SK-N-SH treated with all-trans-retinoic acid at 6 μM for 48 hours (cell line): ENCODE data around the gene L1CAM.

Experiments
- ATAC-seq: fragments of 200-7000 bp; cut with Tn5 transposase; 3 replicates; pipeline ENCODE4 v1.9.1; 2020; ENCODE audit warnings: mild to moderate bottlenecking, moderate library complexity
- BACH2 ChIP-seq: fragments of 250-450 bp; sonication (Bioruptor Pico); IDR thresholded peaks from 2 replicates; pipeline ENCODE4 v1.9.0; 2021; ENCODE audit warnings: mild to moderate bottlenecking, borderline replicate concordance
- CSDC2 ChIP-seq: fragments of 250-450 bp; sonication (Bioruptor Pico); IDR thresholded peaks from 2 replicates; pipeline ENCODE4 v1.5.0; 2020; ENCODE audit warnings: mild to moderate bottlenecking, moderate library complexity
- ESRRG ChIP-seq: fragments of 250-450 bp; sonication (Bioruptor Pico); IDR thresholded peaks from 2 replicates; pipeline ENCODE4 v1.6.1; 2021; ENCODE audit warnings: mild to moderate bottlenecking
- GLIS3 ChIP-seq: fragments of 250-450 bp; sonication (Bioruptor Pico); IDR thresholded peaks from 2 replicates; pipeline ENCODE4 v1.5.0; 2020; ENCODE audit warnings: mild to moderate bottlenecking, moderate library complexity
- ISL1 ChIP-seq: fragments of 250-450 bp; sonication (Bioruptor Pico); IDR thresholded peaks from 2 replicates; pipeline ENCODE4 v2.1.2; 2022; ENCODE audit warnings: mild to moderate bottlenecking, moderate library complexity
- OSR1 ChIP-seq: fragments of 250-450 bp; sonication (Bioruptor Pico); IDR thresholded peaks from 2 replicates; pipeline ENCODE4 v1.8.0; 2022; ENCODE audit warnings: moderate library complexity, mild to moderate bottlenecking, inconsistent platforms
- PPARA ChIP-seq: fragments of 250-450 bp; sonication (Bioruptor Pico); IDR thresholded peaks from 2 replicates; pipeline ENCODE4 v1.5.0; 2020; ENCODE audit warnings: mild to moderate bottlenecking, borderline replicate concordance
- RARB ChIP-seq: fragments of 250-450 bp; sonication (Bioruptor Pico); IDR thresholded peaks from 2 replicates; pipeline ENCODE4 v1.8.0; 2021; ENCODE audit warnings: mild to moderate bottlenecking, moderate library complexity
- SNAI2 ChIP-seq: fragments of 250-450 bp; sonication (Bioruptor Pico); IDR thresholded peaks from 2 replicates; pipeline ENCODE4 v1.5.0; 2020; ENCODE audit warnings: mild to moderate bottlenecking, moderate library complexity
- TOX ChIP-seq: fragments of 250-450 bp; sonication (Bioruptor Pico); IDR thresholded peaks from 2 replicates; pipeline ENCODE4 v1.8.0; 2021; ENCODE audit warnings: mild to moderate bottlenecking, moderate library complexity, borderline replicate concordance
- ZFP30 ChIP-seq: fragments of 450-650 bp; formaldehyde crosslinking; IDR thresholded peaks from 2 replicates; pipeline ENCODE4 v1.5.0; 2022; ENCODE audit warnings: mild to moderate bottlenecking, moderate library complexity
- ZNF70 ChIP-seq: fragments of 450-650 bp; formaldehyde crosslinking; IDR thresholded peaks from 2 replicates; pipeline ENCODE4 v1.5.0; 2020; ENCODE audit warnings: mild to moderate bottlenecking, moderate library complexity
- ZNF8 ChIP-seq: fragments of 450-650 bp; formaldehyde crosslinking; IDR thresholded peaks from 2 replicates; pipeline ENCODE4 v1.5.0; 2020; ENCODE audit warnings: mild to moderate bottlenecking, moderate library complexity
- TF ChIP-seq, protein P1 (sequence below): fragments of 250-450 bp; sonication (Bioruptor Pico); IDR thresholded peaks from 2 replicates; pipeline ENCODE4 v1.8.0; 2020; ENCODE audit warnings: mild to moderate bottlenecking, moderate library complexity, borderline replicate concordance
- TF ChIP-seq, protein P2 (sequence below): fragments of 250-450 bp; sonication (Bioruptor Pico); IDR thresholded peaks from 2 replicates; pipeline ENCODE4 v1.8.0; 2021; ENCODE audit warnings: low read depth, mild to moderate bottlenecking, moderate library complexity, borderline replicate concordance
- TF ChIP-seq, protein P3 (sequence below): fragments of 250-450 bp; sonication (Bioruptor Pico); IDR thresholded peaks from 2 replicates; pipeline ENCODE4 v1.5.1; 2020; ENCODE audit warnings: low read depth, mild to moderate bottlenecking, moderate library complexity
- TF ChIP-seq, protein P4 (sequence below): fragments of 250-450 bp; sonication (Bioruptor Pico); IDR thresholded peaks from 2 replicates; pipeline ENCODE4 v1.5.0; 2020; ENCODE audit warnings: mild to moderate bottlenecking, moderate library complexity
- TF ChIP-seq, protein P5 (sequence below): fragments of 250-450 bp; sonication (Bioruptor Pico); IDR thresholded peaks from 2 replicates; pipeline ENCODE4 v1.5.1; 2021; ENCODE audit warnings: mild to moderate bottlenecking, moderate library complexity

Gene L1CAM

DNA sequence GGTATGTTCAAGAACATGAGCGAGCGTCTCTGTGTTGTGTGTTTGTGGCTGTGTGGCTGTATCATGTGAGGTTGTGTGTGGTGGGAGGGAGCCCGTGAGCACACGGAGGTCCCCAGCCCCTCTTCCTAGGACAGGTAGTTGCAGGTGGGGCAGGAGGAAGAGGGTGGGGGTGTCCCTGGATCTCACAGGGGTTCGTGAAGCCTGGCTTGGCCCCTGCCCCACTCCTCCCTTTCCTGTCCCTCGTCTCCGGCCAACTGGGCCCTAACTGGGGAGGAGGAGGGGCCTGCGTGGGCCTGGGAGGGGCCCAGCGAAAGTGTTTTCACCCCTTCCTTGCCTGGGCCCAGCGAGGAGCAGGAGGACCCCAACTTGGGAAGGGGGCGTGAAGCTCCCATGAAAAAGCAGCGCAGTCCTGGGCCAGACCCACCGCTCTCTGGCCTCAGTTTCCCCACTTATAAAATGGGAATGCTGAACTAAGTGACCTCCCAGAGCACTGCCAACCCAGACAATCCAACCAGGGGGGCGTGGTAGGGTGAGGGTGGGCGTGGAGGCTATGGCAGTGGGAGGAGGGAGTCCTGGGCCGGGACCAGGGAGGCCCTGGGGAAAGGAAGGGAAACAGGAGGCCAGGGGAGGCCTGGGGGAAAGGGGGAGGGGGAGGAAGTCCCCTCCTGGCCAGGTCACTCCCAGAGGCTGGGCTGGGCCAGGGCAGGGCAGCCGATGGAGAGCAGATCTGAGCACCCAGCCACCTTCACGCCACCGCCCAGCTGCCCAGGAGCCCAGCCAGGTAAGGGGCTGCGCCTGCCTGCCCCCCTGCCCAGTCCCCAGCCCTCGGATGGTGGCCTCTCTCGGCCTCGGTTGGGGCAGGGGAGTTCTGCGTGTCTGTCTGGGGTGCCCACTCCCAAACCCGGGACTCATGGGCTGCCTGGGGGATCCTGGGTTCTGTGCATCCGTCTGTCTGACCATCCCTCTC lies 18.3 kb upstream of the L1CAM start, which contains the start of gene AVPR2:
TSS of gene AVPR2 (plus strand) at position 683 of the 967 bp plus-strand sequence. CDS start 473 bp downstream, outside the sequence.
- no peak for ATAC-seq
- TF ChIP-seq RARB (CRISPR knock-in tag) (no peak), OSR1 (no peak), SNAI2 (no peak), BACH2 (no peak), ZFP30 (CRISPR knock-in tag) (no peak)
- TF ChIP-seq, protein P1, sequence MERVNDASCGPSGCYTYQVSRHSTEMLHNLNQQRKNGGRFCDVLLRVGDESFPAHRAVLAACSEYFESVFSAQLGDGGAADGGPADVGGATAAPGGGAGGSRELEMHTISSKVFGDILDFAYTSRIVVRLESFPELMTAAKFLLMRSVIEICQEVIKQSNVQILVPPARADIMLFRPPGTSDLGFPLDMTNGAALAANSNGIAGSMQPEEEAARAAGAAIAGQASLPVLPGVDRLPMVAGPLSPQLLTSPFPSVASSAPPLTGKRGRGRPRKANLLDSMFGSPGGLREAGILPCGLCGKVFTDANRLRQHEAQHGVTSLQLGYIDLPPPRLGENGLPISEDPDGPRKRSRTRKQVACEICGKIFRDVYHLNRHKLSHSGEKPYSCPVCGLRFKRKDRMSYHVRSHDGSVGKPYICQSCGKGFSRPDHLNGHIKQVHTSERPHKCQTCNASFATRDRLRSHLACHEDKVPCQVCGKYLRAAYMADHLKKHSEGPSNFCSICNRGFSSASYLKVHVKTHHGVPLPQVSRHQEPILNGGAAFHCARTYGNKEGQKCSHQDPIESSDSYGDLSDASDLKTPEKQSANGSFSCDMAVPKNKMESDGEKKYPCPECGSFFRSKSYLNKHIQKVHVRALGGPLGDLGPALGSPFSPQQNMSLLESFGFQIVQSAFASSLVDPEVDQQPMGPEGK: no peak

DNA sequence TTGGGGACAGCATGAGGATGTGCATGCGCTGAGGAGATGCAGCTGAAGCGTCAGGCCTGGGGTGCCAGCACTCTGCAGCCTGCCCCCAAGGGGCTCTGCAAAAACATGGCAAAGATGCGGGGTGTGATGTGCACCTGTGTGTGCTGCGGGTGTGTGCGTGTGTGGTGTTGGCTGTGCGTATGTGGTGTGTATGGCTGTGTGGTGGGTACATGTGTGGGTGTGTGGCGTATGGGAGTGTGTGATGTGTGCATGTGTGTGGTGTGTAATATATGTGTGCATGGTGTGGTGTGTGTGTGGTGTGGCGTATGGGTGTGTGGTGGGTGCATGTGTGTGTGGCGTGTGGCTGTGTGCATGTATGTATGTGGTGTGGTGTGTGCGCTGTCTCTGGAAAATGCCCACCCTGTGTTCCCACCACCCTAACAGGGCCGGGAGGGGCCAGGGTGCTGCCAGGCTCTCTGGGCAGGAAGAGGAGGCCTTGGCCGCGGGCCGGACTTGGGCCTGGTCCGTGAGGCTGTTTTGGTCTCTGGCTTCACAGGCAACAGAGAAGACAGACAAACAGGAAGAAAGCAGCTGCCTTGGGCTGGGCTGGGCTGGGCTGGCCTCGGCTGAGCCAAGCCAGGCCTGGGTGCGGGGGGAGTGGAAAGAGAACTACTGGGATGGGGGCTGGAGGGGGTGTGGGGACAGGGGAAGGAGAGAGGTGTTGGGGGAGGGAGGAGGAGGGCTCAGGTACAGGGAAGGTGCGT lies 17.4 kb upstream of the L1CAM start:
- ATAC-seq: no peak

More for the DNA sequence above, 17.4 kb upstream of the L1CAM start:
- TF ChIP-seq, protein P2, sequence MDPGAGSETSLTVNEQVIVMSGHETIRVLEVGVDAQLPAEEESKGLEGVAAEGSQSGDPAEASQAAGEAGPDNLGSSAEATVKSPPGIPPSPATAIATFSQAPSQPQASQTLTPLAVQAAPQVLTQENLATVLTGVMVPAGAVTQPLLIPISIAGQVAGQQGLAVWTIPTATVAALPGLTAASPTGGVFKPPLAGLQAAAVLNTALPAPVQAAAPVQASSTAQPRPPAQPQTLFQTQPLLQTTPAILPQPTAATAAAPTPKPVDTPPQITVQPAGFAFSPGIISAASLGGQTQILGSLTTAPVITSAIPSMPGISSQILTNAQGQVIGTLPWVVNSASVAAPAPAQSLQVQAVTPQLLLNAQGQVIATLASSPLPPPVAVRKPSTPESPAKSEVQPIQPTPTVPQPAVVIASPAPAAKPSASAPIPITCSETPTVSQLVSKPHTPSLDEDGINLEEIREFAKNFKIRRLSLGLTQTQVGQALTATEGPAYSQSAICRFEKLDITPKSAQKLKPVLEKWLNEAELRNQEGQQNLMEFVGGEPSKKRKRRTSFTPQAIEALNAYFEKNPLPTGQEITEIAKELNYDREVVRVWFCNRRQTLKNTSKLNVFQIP: no peak
- TF ChIP-seq ZFP30 (CRISPR knock-in tag): no peak
- no peak for TF ChIP-seq GLIS3
- TF ChIP-seq ZNF70 (CRISPR knock-in tag): no peak
- no peak for TF ChIP-seq PPARA (CRISPR knock-in tag)
- TF ChIP-seq, protein P3, sequence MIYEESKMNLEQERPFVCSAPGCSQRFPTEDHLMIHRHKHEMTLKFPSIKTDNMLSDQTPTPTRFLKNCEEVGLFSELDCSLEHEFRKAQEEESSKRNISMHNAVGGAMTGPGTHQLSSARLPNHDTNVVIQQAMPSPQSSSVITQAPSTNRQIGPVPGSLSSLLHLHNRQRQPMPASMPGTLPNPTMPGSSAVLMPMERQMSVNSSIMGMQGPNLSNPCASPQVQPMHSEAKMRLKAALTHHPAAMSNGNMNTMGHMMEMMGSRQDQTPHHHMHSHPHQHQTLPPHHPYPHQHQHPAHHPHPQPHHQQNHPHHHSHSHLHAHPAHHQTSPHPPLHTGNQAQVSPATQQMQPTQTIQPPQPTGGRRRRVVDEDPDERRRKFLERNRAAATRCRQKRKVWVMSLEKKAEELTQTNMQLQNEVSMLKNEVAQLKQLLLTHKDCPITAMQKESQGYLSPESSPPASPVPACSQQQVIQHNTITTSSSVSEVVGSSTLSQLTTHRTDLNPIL: no peak
- TF ChIP-seq ZNF8 (CRISPR knock-in tag): no peak
- no peak for TF ChIP-seq ISL1 (CRISPR knock-in tag)
- no peak for TF ChIP-seq RARB (CRISPR knock-in tag)
- TF ChIP-seq, protein P1: no peak
- no peak for TF ChIP-seq ESRRG (CRISPR knock-in tag)
- TF ChIP-seq, protein P4, sequence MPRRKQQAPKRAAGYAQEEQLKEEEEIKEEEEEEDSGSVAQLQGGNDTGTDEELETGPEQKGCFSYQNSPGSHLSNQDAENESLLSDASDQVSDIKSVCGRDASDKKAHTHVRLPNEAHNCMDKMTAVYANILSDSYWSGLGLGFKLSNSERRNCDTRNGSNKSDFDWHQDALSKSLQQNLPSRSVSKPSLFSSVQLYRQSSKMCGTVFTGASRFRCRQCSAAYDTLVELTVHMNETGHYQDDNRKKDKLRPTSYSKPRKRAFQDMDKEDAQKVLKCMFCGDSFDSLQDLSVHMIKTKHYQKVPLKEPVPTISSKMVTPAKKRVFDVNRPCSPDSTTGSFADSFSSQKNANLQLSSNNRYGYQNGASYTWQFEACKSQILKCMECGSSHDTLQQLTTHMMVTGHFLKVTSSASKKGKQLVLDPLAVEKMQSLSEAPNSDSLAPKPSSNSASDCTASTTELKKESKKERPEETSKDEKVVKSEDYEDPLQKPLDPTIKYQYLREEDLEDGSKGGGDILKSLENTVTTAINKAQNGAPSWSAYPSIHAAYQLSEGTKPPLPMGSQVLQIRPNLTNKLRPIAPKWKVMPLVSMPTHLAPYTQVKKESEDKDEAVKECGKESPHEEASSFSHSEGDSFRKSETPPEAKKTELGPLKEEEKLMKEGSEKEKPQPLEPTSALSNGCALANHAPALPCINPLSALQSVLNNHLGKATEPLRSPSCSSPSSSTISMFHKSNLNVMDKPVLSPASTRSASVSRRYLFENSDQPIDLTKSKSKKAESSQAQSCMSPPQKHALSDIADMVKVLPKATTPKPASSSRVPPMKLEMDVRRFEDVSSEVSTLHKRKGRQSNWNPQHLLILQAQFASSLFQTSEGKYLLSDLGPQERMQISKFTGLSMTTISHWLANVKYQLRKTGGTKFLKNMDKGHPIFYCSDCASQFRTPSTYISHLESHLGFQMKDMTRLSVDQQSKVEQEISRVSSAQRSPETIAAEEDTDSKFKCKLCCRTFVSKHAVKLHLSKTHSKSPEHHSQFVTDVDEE (CRISPR knock-in tag): no peak
- TF ChIP-seq TOX (CRISPR knock-in tag): no peak
- TF ChIP-seq, protein P5, sequence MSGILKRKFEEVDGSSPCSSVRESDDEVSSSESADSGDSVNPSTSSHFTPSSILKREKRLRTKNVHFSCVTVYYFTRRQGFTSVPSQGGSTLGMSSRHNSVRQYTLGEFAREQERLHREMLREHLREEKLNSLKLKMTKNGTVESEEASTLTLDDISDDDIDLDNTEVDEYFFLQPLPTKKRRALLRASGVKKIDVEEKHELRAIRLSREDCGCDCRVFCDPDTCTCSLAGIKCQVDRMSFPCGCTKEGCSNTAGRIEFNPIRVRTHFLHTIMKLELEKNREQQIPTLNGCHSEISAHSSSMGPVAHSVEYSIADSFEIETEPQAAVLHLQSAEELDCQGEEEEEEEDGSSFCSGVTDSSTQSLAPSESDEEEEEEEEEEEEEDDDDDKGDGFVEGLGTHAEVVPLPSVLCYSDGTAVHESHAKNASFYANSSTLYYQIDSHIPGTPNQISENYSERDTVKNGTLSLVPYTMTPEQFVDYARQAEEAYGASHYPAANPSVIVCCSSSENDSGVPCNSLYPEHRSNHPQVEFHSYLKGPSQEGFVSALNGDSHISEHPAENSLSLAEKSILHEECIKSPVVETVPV (CRISPR knock-in tag): no peak
- no peak for TF ChIP-seq CSDC2 (CRISPR knock-in tag)
- TF ChIP-seq, all 23 proteins: peak for 0
